Kidney glomerular epithelial cell (primary cell): ENCODE data around the gene MFAP2.
"Not testable (repeated sequence)": the region's sequence is repeated elsewhere in the genome, so short reads cannot be mapped to it uniquely, and the experiment has no call there.

Source experiments
- DNase-seq: peaks from one replicate; lab custom pipeline; 2025; lab: John Stamatoyannopoulos, UW

The MFAP2 gene

GRCh38 chr1:16929146-16930041 lies 51.0 kb downstream of the MFAP2 start:
- not testable (repeated sequence) for DNase-seq

GRCh38 chr1:16927711-16928485 lies 52.5 kb downstream of the MFAP2 start:
- DNase-seq = no peak

DNA sequence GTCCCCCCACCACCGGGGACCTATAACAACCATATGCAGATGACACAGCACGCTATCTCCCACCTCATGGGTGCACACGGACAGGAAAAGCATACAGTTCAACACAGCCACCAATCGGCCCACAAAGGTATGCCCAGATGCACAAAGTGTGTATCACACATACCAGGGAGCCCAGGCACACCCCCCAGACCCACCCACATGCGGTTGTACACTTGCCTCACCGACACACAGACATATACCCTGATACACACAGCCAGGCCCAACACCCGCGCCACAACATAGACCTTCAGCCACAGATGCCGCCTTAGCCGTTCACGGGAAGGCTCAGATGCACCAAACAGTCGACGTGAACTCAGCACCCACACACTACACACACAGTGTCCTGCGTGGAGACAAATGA lies 53.2 kb downstream of the MFAP2 start:
- DNase-seq = no peak

- no peak for DNase-seq
Observed at GRCh38 chr1:16926491-16927073, 53.8 kb downstream of the MFAP2 start.

DNA sequence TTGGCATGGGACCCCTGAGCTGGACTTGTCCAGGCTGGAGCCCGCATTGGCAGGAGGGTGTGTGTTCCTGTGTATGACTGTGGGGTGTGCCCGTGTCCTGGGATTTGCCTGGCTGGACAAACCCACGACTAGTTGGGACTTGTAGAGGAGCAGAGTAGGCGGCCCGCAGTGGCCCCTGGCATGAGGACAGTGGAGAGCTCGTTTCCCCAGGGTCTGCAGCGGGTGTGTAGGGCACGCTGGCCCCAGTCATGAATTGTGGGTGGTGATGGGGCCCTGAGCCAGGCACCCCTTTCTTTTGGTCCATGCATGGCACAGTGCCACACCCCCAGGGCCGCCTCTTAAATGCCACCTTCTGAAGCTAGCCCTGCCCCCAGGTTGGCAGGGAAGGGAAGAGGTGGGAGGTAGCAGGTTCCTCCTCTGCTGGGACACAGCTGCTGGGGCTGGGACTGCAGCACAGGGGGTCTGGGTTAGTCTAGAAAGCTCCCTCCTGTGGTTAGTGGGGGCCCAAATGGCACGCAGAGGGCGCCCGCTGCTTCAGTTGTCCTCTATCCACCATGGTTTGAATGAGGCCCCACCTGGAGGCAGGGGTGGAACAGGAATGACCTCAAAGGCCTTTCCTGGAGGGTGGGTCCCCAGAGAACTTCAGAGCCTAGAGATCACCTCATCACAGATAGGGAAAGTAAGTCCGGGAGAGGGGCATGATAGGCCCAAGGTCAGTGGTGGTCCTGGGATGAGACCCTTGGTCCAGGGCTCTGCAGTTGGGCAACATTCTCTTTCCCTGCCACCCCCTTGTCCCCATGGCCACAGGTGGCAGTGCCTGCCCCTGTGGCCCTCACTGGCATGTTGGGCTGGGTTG lies 54.6 kb downstream of the MFAP2 start:
- DNase-seq = no peak

DNA sequence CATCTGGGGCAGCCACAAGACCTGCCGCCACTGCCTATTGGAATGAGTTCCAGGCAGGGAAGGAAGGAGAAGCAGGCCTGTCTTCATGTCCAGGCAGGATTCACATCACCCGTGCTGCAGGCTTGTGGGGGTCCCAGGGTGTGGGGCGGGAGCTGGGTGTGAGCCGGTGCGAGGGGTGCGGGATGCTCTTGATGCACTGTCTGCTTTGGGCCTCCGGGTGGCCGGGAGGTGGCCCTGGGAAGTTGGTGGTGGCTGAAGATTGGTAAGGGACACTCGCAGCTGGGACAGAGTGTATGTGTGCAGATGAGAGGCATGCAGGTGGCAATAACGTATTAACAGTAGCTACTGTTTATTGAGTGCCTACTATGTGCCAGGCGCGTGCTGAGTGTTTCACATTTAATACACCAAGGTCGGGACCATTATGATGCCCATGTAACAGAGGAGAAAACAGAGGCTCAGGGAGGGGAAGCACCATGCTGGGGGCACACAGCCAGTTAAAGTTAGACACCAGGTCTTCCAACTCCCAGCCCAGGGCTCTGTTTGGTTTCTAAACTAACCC lies 55.4 kb downstream of the MFAP2 start:
- no peak for DNase-seq
